Loucy (cell line): ENCODE results near the gene LLCFC1.

Experiments
- EZH2phosphoT487 ChIP-seq: fragments of 200-600 bp; IDR thresholded peaks from 2 replicates; pipeline ENCODE4 v1.6.1; 2018; ENCODE audit warnings: antibody characterized with exemption, mild to moderate bottlenecking, moderate library complexity, borderline replicate concordance
- TF ChIP-seq, protein P1 (sequence below): fragments of 200-600 bp; sonication (generic); conservative IDR thresholded peaks from 2 replicates; pipeline ENCODE4 v1.5.1; 2014; ENCODE audit warnings: mild to moderate bottlenecking, antibody characterized with exemption, low read length

DNA sequence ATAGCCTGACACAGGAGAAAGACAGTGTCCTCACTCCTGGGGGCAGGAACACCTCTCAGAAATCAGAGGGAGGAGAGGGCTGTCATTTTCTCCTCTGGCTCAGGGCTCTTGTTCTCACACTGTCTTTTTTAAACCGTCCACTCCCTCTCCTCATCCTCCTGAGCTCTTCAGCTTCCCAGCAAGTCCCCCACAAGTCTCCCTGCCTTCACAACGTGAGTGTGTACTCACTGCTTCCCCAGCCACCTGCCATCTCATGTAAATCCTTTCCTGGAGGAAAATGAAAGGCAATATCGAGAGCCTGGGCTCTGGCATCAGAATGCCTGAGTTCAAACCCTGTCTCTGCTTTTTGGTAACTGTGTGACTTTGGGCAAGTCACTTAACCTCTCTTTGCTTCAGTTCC is 5.7 kb downstream of the LLCFC1 start:
- no peak for TF ChIP-seq EZH2phosphoT487
- TF ChIP-seq, protein P1, sequence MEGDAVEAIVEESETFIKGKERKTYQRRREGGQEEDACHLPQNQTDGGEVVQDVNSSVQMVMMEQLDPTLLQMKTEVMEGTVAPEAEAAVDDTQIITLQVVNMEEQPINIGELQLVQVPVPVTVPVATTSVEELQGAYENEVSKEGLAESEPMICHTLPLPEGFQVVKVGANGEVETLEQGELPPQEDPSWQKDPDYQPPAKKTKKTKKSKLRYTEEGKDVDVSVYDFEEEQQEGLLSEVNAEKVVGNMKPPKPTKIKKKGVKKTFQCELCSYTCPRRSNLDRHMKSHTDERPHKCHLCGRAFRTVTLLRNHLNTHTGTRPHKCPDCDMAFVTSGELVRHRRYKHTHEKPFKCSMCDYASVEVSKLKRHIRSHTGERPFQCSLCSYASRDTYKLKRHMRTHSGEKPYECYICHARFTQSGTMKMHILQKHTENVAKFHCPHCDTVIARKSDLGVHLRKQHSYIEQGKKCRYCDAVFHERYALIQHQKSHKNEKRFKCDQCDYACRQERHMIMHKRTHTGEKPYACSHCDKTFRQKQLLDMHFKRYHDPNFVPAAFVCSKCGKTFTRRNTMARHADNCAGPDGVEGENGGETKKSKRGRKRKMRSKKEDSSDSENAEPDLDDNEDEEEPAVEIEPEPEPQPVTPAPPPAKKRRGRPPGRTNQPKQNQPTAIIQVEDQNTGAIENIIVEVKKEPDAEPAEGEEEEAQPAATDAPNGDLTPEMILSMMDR = no peak
